Measurements from ENCODE around the gene ARHGAP45. TPM values are rescaled to one million over a fixed set of nuclear protein-coding genes. Genes with fewer than 3 reads are reported as not detected.
A peak's percentile ranks its signal among the peaks of the same experiment; 100 is the strongest.

Gene ARHGAP45
- total and polyA plus RNA-seq, 12 donors, result 1.6 to 75.4 (median 30.9) TPM

GRCh38 chr19:1061987-1062386 is 5.0 kb upstream of the ARHGAP45 start:
- no peak for DNase-seq
- no peaks in the 10 kb centered on the region for H3K36me3 ChIP-seq (replicated peaks in 1 of 2)
- no peak overlapping the region for H3K4me3 ChIP-seq
- peaks cover 0 to 15% (median 0%) of the 10 kb centered on the region in 3 donors for H3K9me3 ChIP-seq (replicated peaks in 1 of 3)
- peaks cover 8% of the 10 kb centered on the region for H3K27me3 ChIP-seq
- intact Hi-C loops (cut with DNase I), result no loop called here
- H3K27ac ChIP-seq, result no peak overlapping the region
- H3K4me1 ChIP-seq (replicated peaks in 1 of 2), result peaks cover 0 to 14% of the 10 kb centered on the region in 2 donors
- TF ChIP-seq CTCF (IDR thresholded peaks at IDR 0.05), result no peak
- TF ChIP-seq POLR2A (IDR thresholded peaks at IDR 0.05), result no peak
- WGBS, 4 donors, result 88 to 94% (median 92%) methylated on average over 11 to 20 of the region's 20 CpGs

GRCh38 chr19:1062387-1063029 is 4.5 kb upstream of the ARHGAP45 start:
- Histone ChIP-seq H3K36me3 (replicated peaks in 1 of 2) (no peaks in the 10 kb centered on the region), H3K27me3 (peaks cover 13% of the 10 kb centered on the region), H3K27ac (no peak overlapping the region), H3K9me3 (replicated peaks in 1 of 3) (peaks cover 0 to 10% (median 0%) of the 10 kb centered on the region in 3 donors), H3K4me1 (replicated peaks in 1 of 2) (peaks cover 0 to 19% of the 10 kb centered on the region in 2 donors), H3K4me3 (no peak overlapping the region)
- 82 to 91% (median 86%) methylated on average over 16 to 17 of the region's 17 CpGs for WGBS, 4 donors
- intact Hi-C loops (cut with DNase I), result no loop called here
- TF ChIP-seq CTCF (IDR thresholded peaks at IDR 0.05) (no peak), POLR2A (IDR thresholded peaks at IDR 0.05) (no peak)
- DNase-seq, result no peak

- DNase-seq, result no peak
- peaks cover 0 to 19% of the 10 kb centered on the region in 2 donors for H3K4me1 ChIP-seq (replicated peaks in 1 of 2)
- H3K36me3 ChIP-seq (replicated peaks in 1 of 2), result no peaks in the 10 kb centered on the region
- H3K4me3 ChIP-seq, result no peak overlapping the region
- TF ChIP-seq CTCF (IDR thresholded peaks at IDR 0.05) (no peak), POLR2A (IDR thresholded peaks at IDR 0.05) (no peak)
- H3K9me3 ChIP-seq (replicated peaks in 1 of 3), result peaks cover 0 to 2% (median 0%) of the 10 kb centered on the region in 3 donors
- intact Hi-C loops (cut with DNase I), result no loop called here
- 71 to 92% (median 88%) methylated on average over 19 to 37 of the region's 37 CpGs for WGBS, 4 donors
- peaks cover 18% of the 10 kb centered on the region for H3K27me3 ChIP-seq
- no peak overlapping the region for H3K27ac ChIP-seq
Measured at GRCh38 chr19:1063030-1063908, 3.7 kb upstream of the ARHGAP45 start.

GRCh38 chr19:1063909-1064660 is 2.9 kb upstream of the ARHGAP45 start:
- no peak overlapping the region for H3K27ac ChIP-seq
- no peaks in the 10 kb centered on the region for H3K36me3 ChIP-seq (replicated peaks in 1 of 2)
- H3K4me3 ChIP-seq, result no peak overlapping the region
- intact Hi-C loops (cut with DNase I), result no loop called here
- peak in 1 of 7 donors; percentile 23 for DNase-seq
- no peaks in the 10 kb centered on the region for H3K9me3 ChIP-seq (replicated peaks in 1 of 3)
- TF ChIP-seq CTCF (IDR thresholded peaks at IDR 0.05) (no peak), POLR2A (IDR thresholded peaks at IDR 0.05) (no peak)
- WGBS, 4 donors, result 66 to 89% (median 81%) methylated on average over 34 to 37 of the region's 37 CpGs
- peaks cover 26% of the 10 kb centered on the region for H3K27me3 ChIP-seq
- peaks cover 0 to 20% of the 10 kb centered on the region in 2 donors for H3K4me1 ChIP-seq (replicated peaks in 1 of 2)
